ENCODE measurements around the gene CLCN2. TPM values are rescaled to one million over a fixed set of nuclear protein-coding genes. Genes with fewer than 3 reads are reported as not detected.

Gene CLCN2
- total RNA-seq, 1 donor from 2014 or later: 9.7 TPM

GRCh38 chr3:184388164-184388935 lies 26.9 kb upstream of the CLCN2 start:
- Mint-ChIP-seq H3K9me3 (ENCODE audit: unreplicated experiment) (no peaks in the 10 kb centered on the region), H3K4me1 (ENCODE audit: unreplicated experiment) (no peaks in the 10 kb centered on the region), H3K4me3 (ENCODE audit: unreplicated experiment) (no peak overlapping the region), H3K36me3 (ENCODE audit: unreplicated experiment) (no peaks in the 10 kb centered on the region), H3K27ac (ENCODE audit: unreplicated experiment) (no peak overlapping the region), H3K27me3 (ENCODE audit: unreplicated experiment) (peaks cover 34% of the 10 kb centered on the region)
- TF ChIP-seq CTCF (IDR thresholded peaks at IDR 0.05): no peak
- DNase-seq (ENCODE audit: extremely low spot score, unreplicated experiment): no peak

GRCh38 chr3:184387174-184387714 lies 25.8 kb upstream of the CLCN2 start:
- Mint-ChIP-seq H3K9me3 (ENCODE audit: unreplicated experiment) (no peaks in the 10 kb centered on the region), H3K36me3 (ENCODE audit: unreplicated experiment) (no peaks in the 10 kb centered on the region), H3K27me3 (ENCODE audit: unreplicated experiment) (peaks cover 38% of the 10 kb centered on the region), H3K4me1 (ENCODE audit: unreplicated experiment) (no peaks in the 10 kb centered on the region), H3K27ac (ENCODE audit: unreplicated experiment) (no peak overlapping the region), H3K4me3 (ENCODE audit: unreplicated experiment) (no peak overlapping the region)
- TF ChIP-seq CTCF (IDR thresholded peaks at IDR 0.05): no peak
- DNase-seq (ENCODE audit: extremely low spot score, unreplicated experiment): no peak

- Mint-ChIP-seq H3K36me3 (ENCODE audit: unreplicated experiment) (no peaks in the 10 kb centered on the region), H3K4me3 (ENCODE audit: unreplicated experiment) (no peak overlapping the region), H3K4me1 (ENCODE audit: unreplicated experiment) (no peaks in the 10 kb centered on the region), H3K27me3 (ENCODE audit: unreplicated experiment) (peaks cover 36% of the 10 kb centered on the region), H3K27ac (ENCODE audit: unreplicated experiment) (no peak overlapping the region), H3K9me3 (ENCODE audit: unreplicated experiment) (no peaks in the 10 kb centered on the region)
- DNase-seq (ENCODE audit: extremely low spot score, unreplicated experiment): no peak
- TF ChIP-seq CTCF (IDR thresholded peaks at IDR 0.05): no peak
These were observed 24.8 kb upstream of the CLCN2 start for GRCh38 chr3:184386047-184386806.

- no peak overlapping the region for H3K4me3 Mint-ChIP-seq (ENCODE audit: unreplicated experiment)
- peaks cover 31% of the 10 kb centered on the region for H3K27me3 Mint-ChIP-seq (ENCODE audit: unreplicated experiment)
These were observed 23.5 kb upstream of the CLCN2 start for GRCh38 chr3:184384856-184385422.

More at GRCh38 chr3:184384856-184385422, 23.5 kb upstream of the CLCN2 start:
- H3K4me1 Mint-ChIP-seq (ENCODE audit: unreplicated experiment): peaks cover 3% of the 10 kb centered on the region
- no peaks in the 10 kb centered on the region for H3K36me3 Mint-ChIP-seq (ENCODE audit: unreplicated experiment)
- no peak overlapping the region for H3K27ac Mint-ChIP-seq (ENCODE audit: unreplicated experiment)
- no peak for DNase-seq (ENCODE audit: extremely low spot score, unreplicated experiment)
- TF ChIP-seq CTCF (IDR thresholded peaks at IDR 0.05): no peak
- no peaks in the 10 kb centered on the region for H3K9me3 Mint-ChIP-seq (ENCODE audit: unreplicated experiment)

Data from osteocyte (in vitro differentiated cells).